Measurements from ENCODE around the gene NRXN3. TPM values are rescaled to one million over a fixed set of nuclear protein-coding genes. Genes with fewer than 3 reads are reported as not detected.

Gene NRXN3
- polyA plus RNA-seq, 1 of the 3 experiments (the other 2 are of a cell fraction), result 1.6 TPM

- Histone ChIP-seq H2AFZ (ENCODE audit: low read depth) (no peak overlapping the region), H3K9me3 (no peaks in the 10 kb centered on the region), H3K4me1 (ENCODE audit: control insufficient read depth in 1 of 2, insufficient read depth in 2 of 2, low read depth in 1 of 2, low read length in 1 of 2) (no peaks in the 10 kb centered on the region), H3K79me2 (ENCODE audit: insufficient read depth) (no peaks in the 10 kb centered on the region), H3F3A (replicated peaks; ENCODE audit: insufficient read depth) (no peaks in the 10 kb centered on the region), H3K27ac (ENCODE audit: low read depth in 2 of 2, low read length in 1 of 2) (no peak overlapping the region), H3K27me3 (ENCODE audit: insufficient read depth) (no peaks in the 10 kb centered on the region), H3K36me3 (replicated peaks in 1 of 2; ENCODE audit: control insufficient read depth in 1 of 2, insufficient read depth in 2 of 2, low read length in 1 of 2) (no peaks in the 10 kb centered on the region), H4K20me1 (ENCODE audit: insufficient read depth) (no peaks in the 10 kb centered on the region), H3K4me3 (ENCODE audit: low read depth in 2 of 2, low read length in 1 of 2) (no peak overlapping the region), H3K9me2 (no peaks in the 10 kb centered on the region), H3K4me2 (no peak overlapping the region), H3K9ac (no peak overlapping the region)
- no peak for DNase-seq
- WGBS (ENCODE audit: low lambda C conversion rate), result 8% methylated on average over 1 of the region's 1 CpG
- TF ChIP-seq EP300 (IDR thresholded peaks at IDR 0.05; ENCODE audit: borderline replicate concordance in 1 of 2, low read depth in 1 of 2, low read length in 1 of 2), result no peak
- no peak for TF ChIP-seq FOXM1 (IDR thresholded peaks at IDR 0.05; ENCODE audit: low read depth)
- no peak for TF ChIP-seq RFX5 (IDR thresholded peaks at IDR 0.05; ENCODE audit: low read length)
- no peak for TF ChIP-seq MEF2A (IDR thresholded peaks at IDR 0.05; ENCODE audit: borderline replicate concordance, low read depth)
- TF ChIP-seq FOXJ3 (CRISPR knock-in tag; IDR thresholded peaks at IDR 0.05), result no peak
- TF ChIP-seq, protein P1, sequence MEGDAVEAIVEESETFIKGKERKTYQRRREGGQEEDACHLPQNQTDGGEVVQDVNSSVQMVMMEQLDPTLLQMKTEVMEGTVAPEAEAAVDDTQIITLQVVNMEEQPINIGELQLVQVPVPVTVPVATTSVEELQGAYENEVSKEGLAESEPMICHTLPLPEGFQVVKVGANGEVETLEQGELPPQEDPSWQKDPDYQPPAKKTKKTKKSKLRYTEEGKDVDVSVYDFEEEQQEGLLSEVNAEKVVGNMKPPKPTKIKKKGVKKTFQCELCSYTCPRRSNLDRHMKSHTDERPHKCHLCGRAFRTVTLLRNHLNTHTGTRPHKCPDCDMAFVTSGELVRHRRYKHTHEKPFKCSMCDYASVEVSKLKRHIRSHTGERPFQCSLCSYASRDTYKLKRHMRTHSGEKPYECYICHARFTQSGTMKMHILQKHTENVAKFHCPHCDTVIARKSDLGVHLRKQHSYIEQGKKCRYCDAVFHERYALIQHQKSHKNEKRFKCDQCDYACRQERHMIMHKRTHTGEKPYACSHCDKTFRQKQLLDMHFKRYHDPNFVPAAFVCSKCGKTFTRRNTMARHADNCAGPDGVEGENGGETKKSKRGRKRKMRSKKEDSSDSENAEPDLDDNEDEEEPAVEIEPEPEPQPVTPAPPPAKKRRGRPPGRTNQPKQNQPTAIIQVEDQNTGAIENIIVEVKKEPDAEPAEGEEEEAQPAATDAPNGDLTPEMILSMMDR (IDR thresholded peaks at IDR 0.05), result no peak
- TF ChIP-seq, protein P2, sequence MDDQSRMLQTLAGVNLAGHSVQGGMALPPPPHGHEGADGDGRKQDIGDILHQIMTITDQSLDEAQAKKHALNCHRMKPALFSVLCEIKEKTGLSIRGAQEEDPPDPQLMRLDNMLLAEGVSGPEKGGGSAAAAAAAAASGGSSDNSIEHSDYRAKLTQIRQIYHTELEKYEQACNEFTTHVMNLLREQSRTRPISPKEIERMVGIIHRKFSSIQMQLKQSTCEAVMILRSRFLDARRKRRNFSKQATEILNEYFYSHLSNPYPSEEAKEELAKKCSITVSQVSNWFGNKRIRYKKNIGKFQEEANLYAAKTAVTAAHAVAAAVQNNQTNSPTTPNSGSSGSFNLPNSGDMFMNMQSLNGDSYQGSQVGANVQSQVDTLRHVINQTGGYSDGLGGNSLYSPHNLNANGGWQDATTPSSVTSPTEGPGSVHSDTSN (IDR thresholded peaks at IDR 0.05), result no peak
- TF ChIP-seq, protein P3, sequence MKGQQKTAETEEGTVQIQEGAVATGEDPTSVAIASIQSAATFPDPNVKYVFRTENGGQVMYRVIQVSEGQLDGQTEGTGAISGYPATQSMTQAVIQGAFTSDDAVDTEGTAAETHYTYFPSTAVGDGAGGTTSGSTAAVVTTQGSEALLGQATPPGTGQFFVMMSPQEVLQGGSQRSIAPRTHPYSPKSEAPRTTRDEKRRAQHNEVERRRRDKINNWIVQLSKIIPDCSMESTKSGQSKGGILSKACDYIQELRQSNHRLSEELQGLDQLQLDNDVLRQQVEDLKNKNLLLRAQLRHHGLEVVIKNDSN (IDR thresholded peaks at IDR 0.05; ENCODE audit: borderline replicate concordance, low read depth), result no peak
- ChIA-PET CTCF (interaction anchor here (0.9 kb wide), 1 partner anchor 46 kb away, joined by 3 read pairs; no protein-coding TSS in a partner anchor), POLR2A (no interaction called here)
Measured at GRCh38 chr14:78852040-78852439, 681.9 kb downstream of the NRXN3 start.

DNA sequence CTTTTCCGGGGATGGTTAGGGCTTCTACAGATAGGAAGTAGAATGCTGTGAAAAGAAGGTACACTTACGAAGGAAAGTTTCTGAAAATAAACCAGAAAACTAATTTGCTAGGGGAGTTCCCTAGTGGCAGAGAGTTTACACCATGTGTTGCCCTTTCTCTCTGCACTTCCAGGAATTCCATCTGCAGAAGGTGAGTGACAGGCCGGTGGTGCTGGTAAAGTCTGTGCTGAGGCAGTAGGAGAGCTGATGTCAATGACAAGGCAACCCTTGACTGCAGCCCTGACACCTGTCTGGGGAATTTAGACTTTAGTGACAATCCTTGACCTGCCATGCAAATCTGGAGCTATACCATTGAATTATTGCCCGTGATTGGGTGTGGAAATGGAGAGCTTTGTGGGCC is 687.8 kb downstream of the NRXN3 start:
- Histone ChIP-seq H3K9ac (no peak overlapping the region), H3K79me2 (ENCODE audit: insufficient read depth) (no peaks in the 10 kb centered on the region), H3K4me3 (ENCODE audit: low read depth in 2 of 2, low read length in 1 of 2) (no peak overlapping the region), H4K20me1 (ENCODE audit: insufficient read depth) (no peaks in the 10 kb centered on the region), H3K36me3 (replicated peaks in 1 of 2; ENCODE audit: control insufficient read depth in 1 of 2, insufficient read depth in 2 of 2, low read length in 1 of 2) (no peaks in the 10 kb centered on the region), H2AFZ (ENCODE audit: low read depth) (no peak overlapping the region), H3K4me1 (ENCODE audit: control insufficient read depth in 1 of 2, insufficient read depth in 2 of 2, low read depth in 1 of 2, low read length in 1 of 2) (no peaks in the 10 kb centered on the region), H3K27me3 (ENCODE audit: insufficient read depth) (no peaks in the 10 kb centered on the region), H3K4me2 (no peak overlapping the region), H3K27ac (ENCODE audit: low read depth in 2 of 2, low read length in 1 of 2) (no peak overlapping the region), H3K9me3 (no peaks in the 10 kb centered on the region), H3K9me2 (no peaks in the 10 kb centered on the region), H3F3A (replicated peaks; ENCODE audit: insufficient read depth) (no peaks in the 10 kb centered on the region)
- TF ChIP-seq EZH2phosphoT487 (IDR thresholded peaks at IDR 0.05; ENCODE audit: borderline replicate concordance, low read depth) (no peak), NRF1 (IDR thresholded peaks at IDR 0.05; ENCODE audit: low read depth, low read length) (no peak), MXI1 (IDR thresholded peaks at IDR 0.05; ENCODE audit: low read depth, low read length) (no peak), FOSL2 (IDR thresholded peaks at IDR 0.05; ENCODE audit: borderline replicate concordance, low read depth) (no peak), RXRA (IDR thresholded peaks at IDR 0.05; ENCODE audit: borderline replicate concordance, low read depth) (no peak), CHD2 (IDR thresholded peaks at IDR 0.05; ENCODE audit: low read length, partially characterized antibody) (no peak), RCOR1 (IDR thresholded peaks at IDR 0.05; ENCODE audit: low read length) (no peak)
- TF ChIP-seq, protein P4, sequence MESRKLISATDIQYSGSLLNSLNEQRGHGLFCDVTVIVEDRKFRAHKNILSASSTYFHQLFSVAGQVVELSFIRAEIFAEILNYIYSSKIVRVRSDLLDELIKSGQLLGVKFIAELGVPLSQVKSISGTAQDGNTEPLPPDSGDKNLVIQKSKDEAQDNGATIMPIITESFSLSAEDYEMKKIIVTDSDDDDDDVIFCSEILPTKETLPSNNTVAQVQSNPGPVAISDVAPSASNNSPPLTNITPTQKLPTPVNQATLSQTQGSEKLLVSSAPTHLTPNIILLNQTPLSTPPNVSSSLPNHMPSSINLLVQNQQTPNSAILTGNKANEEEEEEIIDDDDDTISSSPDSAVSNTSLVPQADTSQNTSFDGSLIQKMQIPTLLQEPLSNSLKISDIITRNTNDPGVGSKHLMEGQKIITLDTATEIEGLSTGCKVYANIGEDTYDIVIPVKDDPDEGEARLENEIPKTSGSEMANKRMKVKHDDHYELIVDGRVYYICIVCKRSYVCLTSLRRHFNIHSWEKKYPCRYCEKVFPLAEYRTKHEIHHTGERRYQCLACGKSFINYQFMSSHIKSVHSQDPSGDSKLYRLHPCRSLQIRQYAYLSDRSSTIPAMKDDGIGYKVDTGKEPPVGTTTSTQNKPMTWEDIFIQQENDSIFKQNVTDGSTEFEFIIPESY (IDR thresholded peaks at IDR 0.05; ENCODE audit: borderline replicate concordance, low read depth), result no peak
- TF ChIP-seq, protein P5, sequence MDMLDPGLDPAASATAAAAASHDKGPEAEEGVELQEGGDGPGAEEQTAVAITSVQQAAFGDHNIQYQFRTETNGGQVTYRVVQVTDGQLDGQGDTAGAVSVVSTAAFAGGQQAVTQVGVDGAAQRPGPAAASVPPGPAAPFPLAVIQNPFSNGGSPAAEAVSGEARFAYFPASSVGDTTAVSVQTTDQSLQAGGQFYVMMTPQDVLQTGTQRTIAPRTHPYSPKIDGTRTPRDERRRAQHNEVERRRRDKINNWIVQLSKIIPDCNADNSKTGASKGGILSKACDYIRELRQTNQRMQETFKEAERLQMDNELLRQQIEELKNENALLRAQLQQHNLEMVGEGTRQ (IDR thresholded peaks at IDR 0.05; ENCODE audit: borderline replicate concordance, low read depth, low read length), result no peak
- ChIA-PET CTCF (interaction anchor here (1.4 to 5.1 kb wide), 2 partner anchors 8 to 10 kb away, joined by 4 to 33 read pairs; no protein-coding TSS in a partner anchor), POLR2A (no interaction called here)
- 23% methylated on average over 4 of the region's 4 CpGs for WGBS (ENCODE audit: low lambda C conversion rate)
- DNase-seq, result no peak

Data from SK-N-SH (cell line).